Umbilical cord (tissue), 2 donors: Measurements from ENCODE around the gene RPL38. TPM values are rescaled to one million over a fixed set of nuclear protein-coding genes. Genes with fewer than 3 reads are reported as not detected.

ENCODE experiments used
- DNase-seq: peaks from one replicate; pipeline ENCODE4 v3.0.0-alpha.2; 2015; ENCODE audit warnings: low spot score
- total RNA-seq: library from RNA; depleted of rRNA; stranded (reverse); fragments of >200 nt; gene quantifications from one replicate; pipeline ENCODE4 v1.2.3, GENCODE V29; 2014; ENCODE audit warnings: low replicate concordance; ENCODE audit not compliant: insufficient read depth

Gene RPL38
- total RNA-seq, 1 donor from 2014 or later: 1,471 TPM

DNA sequence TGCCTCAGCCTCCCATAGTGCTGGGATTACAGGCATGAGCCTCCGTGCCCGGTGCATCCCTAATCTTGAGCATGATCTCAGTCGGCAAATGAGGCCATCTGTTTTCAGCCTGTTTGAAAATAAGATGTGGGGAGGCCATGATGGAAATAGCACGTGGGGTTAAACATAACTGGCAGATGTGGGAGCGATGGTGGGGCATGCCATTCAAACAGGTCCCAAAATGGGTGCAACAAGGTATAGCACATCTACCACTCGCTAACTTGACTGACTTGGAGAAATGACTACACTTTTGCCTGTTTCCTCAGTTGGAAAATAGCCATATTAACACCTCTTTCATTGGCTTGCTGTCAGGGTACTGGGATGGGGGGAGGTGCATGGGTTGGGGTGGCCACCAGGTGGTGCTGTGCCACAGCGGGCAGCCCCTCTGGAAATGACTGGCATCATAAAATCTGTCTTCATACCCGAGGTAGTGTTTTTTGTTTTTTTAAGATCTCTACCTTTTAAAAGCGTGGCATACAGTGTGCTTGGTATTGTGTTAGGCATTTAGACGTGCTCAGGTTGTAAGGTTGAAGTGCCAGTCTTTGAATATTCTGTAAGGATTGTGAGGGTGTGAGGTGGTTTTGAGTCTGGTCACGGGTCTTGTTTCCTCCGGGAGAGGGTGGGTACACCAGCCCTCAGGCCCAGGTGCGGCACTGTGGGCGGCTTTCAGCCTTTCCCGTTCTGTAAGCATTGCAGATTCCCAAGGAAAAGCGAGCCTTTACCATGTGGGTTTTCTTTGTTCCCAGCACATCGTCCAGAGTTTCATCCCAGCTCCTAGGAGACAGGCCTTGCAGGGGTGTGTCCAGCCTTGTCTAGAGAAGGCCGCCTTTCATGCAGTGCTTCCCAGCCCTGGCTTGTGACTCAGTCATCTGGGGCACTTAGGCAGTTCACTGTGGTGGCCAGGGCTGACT, 7.0 kb downstream of the RPL38 start:
- DNase-seq: peak; percentile 56

DNA sequence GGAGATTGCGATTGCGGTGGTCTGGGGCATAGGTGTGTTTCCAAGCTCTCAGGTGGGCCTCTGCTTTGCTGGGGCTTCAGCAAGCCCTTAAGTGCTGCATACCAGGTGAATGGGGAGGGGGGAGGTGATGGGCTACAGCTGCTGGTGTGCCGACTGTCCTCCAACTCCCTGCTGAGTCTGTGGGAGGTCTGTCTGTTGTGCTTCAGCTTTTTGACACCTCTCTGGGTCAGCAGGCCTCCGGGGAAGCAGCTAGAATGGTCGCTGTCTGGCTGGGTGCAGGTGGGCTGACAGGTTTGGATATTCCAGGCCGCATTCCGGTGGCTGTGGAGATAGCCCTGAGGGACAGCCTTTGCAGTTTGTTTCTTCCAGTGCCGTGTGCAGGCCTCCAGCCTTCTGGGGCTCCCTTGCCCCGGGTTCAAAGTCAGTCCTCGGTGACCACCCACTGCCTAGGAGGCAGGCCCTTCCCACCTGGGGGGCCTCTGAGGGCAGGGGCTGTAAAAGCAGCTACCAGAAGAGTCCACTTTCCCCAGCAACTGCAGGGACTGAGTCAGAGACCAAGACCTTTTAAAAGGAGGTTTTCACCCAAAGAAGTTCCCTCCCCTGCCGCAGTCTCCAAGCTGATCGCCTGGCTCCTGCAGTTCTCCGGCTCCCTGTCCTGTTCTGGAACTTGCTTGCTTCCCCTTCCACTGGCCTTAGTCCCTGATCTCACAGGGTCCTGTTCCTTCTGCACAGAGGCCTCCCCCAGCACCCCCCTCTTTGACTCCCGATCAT, 7.8 kb downstream of the RPL38 start:
- peak; percentile 28 for DNase-seq

DNA sequence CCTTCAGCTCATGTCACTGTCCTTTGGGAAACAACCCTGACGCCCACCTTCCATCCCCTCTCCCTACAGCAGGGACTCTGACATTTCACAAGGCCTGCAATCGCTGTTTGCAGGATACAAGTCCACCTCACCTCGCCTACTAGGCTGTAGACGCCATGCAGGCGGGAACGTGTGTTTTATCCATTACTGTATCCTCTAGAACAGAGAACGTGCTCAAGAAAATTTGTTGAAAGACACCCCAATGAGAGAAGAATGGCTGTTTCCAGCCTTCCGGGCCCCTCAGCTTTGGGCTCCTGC, 8.4 kb downstream of the RPL38 start:
- DNase-seq: no peak

DNA sequence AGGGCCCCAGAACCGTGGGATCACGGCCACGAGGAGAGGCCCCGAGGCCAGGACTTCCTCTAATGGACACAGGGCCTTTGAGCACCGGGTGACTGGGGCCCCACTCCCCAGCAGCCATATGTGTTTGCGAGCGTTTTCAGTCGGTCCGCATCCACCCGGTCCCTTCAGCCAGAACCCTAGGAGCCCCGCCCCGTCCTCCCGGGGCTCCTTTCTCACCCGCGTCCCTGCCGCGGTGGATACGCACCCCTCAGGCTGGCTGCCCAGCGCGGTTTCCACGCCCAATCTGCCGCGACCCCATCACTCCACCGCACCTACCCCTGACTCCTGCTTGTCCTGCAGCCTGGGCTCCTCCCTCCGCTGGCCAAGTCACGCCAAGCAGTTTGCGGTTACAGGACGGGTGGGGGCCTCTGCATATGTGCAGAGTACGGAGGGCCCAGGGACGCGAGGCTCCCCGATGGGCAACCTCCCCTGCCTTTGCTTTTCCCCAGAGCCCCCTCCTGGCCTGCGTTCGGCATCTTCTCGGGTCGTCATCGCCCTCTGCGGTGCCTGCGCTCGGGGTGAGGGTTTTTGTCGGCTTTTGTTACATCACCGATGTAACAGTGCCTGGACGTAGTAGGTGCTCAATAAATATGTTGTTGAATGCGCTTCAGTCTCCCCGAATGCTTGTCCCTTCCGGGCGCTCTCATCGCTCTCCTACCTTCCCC, 8.9 kb downstream of the RPL38 start:
- peak; percentile 36 for DNase-seq

DNA sequence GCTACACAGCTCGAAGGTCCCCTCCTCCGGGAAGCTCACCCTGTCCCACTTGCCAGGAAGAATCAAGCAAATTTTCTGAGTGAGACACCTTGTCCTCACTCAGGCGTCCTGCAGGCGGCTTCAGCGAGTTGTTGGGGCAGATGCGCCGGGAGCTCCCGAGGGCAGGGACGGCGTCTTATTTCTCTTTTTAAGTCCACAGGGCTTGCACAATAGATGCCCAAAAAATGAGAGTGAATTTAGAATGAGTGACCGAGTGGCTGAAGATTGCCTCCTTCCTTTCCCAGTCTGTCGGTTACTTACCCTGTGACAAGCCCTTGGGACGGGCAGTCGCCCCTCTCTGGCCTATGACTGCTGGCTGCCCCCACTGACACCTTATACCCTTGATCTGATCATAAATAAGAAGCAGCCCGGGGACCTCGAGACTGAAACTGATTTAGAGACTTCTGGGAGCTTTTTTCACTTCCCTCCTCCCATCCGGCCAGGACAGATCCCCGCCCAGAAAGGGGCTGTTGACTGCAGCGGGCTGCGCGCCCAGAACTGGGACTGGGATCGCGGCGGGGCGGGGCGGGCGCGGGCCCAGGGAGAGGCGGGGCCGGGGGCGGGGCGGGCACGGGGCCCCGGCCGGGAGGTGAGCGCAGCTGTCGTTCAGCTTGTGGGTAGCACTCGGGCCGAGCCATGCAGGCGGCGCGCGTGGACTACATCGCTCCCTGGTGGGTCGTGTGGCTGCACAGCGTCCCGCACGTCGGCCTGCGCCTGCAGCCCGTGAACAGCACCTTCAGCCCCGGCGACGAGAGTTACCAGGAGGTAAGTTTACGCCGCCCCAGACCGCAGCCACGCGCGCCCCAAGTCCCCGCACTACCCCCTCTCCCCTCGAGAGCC, 9.7 kb downstream of the RPL38 start, which contains the start of gene TTYH2:
TSS of gene TTYH2 (plus strand) at position 659 of the 879 bp plus-strand sequence. CDS start at position 676, 17 bp downstream.
- peak; percentile 96 for DNase-seq

DNA sequence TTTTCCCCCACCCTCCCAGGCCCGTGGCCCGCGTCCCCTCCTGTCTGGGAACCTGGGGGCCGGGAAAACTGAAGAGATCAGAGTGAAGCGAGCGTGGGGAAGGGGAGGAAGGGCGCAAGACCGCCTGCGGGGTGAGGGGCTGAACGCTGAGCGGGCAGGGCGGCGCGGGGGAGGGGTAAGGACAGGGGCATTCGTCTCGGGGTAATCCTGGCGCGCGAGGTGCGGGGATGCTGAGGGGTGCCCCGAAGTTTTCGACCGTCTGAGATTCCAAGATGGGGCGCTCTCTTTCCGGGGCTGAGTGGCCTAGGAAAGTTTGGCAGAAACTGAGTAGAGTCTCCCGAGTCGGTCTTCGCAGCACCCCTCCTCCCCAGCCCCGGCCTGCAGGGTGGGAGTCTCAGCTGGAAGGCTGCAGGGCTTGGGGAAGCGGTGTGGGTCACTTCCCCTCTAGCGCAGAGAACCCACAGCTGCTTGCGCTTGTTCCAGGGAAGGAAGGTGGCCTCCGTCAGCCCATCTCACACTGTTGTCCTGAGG, 10.4 kb downstream of the RPL38 start:
- DNase-seq: peak; percentile 38

DNA sequence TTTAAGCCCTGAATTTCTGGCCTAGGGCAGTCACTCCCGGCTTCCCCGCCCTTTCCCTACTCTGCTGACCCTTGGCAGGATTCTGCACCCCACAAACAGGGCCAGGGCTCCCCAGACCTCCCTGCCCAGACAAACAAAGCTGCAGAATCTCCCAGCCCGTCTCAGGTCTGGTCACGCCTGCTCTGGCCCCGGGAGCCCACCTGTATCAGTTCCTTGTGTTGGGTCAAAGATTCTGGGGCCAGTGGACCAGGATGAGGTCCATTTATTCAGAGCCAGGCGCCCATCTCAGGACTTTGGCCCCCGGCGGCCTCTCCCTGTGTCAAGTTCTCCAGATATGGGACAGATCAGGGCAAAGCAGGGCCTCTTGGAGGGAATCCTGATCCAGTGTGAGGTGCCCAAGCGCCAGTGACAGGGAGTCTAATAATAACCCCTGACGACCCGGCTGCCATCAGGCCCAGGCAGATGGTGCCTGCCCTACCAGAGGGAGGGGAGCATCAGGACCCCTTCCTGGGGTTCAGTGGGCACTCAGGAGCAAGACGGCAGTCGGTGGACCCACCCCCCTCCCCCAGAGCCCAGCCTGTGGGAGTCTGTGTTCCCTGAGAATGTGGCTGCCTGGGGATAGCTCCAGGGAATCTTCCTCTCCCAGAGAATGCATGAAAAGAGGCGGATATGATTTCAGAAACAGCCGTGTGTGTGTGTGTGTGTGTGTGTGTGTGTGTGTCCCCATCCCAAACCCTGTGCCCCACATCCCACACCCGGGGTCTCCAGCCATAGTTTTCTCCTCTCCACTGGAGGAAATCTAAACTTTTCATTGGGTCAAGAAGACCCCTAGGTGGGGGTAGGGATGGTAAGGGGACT, 11.2 kb downstream of the RPL38 start:
- DNase-seq: no peak

DNA sequence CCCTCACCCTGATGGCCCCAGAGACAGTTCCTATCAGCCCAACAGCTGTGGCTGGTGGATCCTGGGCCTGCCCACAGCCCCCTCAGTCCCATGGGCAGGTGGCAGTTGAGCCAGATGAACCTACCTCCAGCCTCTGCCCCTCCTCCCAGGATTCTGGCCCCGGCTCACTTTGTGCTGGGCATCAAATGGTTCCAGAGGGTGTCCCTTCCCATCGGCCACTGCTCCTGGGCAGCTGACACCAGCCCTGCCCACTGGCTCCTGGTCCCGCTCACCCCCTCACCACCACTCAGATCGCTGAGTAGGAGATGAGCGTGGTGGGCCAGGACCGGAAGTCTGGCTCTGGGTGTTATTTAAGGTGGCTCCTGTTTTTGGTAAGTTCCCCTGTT, 11.9 kb downstream of the RPL38 start:
- no peak for DNase-seq

DNA sequence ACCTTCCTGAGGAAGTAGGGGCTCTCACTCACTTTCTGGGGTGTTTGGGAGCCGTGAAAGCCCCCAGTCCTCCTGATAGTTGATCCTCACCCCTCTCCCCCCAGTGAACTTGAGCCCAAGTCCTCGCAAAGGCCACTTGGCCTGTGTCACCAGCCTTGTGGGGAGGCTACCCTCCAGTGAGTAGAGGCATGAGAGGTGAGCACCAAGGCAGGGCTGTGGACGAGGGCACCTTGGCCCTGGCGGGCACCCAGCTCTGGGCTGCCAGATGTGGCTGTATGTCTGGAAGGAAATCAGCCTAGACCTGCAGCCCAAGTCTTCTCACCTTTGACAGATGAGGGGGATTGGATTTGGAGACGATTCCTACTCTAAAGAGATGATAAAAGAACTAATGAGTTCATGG, 13.0 kb downstream of the RPL38 start:
- no peak for DNase-seq

DNA sequence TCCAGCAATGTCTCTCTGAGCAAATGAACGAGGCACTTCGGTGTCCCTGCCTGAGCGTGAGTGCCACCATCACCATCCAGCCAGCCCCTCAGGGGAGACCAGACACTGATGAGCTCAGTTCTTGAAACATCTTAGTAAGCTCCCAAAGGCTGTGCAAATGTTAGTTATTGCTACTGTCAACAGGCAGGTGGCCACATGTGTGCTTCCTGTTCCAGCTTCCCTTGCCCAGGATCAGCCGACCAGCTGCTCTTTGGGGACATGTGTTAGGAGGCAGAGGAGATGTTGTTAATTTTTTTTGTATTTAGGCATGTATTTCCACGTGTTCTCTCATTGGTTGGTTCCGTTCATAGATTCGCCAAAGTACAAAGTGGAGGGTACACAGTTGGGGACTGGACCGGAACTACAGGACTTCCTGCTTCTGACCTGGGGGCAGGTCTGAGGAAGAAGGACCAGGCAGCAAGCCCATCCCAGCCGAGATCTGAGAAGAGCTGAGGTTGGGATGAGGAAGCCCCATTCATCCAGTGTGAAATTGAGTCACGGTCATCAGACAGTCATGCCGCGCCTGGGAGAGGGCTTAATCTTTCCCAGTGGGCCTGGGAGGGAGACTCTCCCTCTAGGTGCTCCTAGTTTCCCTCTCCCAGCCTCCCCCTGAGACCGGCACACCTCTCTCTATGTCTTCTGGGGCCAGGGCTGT, 13.7 kb downstream of the RPL38 start:
- no peak for DNase-seq

DNA sequence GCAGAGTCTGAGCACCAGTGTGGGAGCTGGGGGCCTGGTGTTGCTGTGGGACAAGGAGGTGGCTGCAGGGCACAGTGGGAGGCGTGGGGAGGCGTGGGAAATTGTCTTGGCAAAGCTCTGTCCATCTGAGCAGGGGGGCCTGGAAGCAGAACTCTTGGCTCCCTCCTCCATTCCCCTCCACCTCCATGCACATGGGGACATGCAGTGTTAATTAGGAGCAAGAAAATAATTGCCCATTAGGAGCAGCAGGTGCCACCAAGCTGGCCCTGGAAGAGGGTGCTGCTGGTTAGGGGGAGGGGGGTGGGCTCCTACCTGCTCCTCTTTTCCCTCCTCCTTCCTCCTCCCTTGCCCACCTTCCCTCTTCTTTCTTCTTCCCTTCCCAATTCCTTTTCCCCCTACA, 14.4 kb downstream of the RPL38 start:
- DNase-seq: no peak

DNA sequence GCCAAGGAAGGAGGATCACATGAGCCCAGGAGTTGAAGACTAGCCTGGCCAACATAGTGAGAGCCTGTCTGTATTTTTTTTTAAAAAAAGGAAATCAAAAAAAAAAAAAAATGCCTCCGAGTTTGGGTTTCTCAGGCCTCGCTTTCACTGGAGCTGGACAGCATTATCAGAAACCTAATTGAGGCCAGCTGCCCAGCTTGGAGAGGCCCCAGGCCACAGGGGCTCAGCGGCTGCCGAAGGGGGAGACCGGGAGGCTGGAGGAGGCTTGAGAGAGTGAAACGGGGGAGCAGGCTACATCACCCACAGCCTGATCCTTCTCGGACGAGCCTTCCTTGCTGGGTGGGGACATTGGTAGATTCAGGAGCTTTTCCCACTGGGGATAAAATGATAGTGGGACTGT, 15.0 kb downstream of the RPL38 start:
- peak; percentile 52 for DNase-seq

DNA sequence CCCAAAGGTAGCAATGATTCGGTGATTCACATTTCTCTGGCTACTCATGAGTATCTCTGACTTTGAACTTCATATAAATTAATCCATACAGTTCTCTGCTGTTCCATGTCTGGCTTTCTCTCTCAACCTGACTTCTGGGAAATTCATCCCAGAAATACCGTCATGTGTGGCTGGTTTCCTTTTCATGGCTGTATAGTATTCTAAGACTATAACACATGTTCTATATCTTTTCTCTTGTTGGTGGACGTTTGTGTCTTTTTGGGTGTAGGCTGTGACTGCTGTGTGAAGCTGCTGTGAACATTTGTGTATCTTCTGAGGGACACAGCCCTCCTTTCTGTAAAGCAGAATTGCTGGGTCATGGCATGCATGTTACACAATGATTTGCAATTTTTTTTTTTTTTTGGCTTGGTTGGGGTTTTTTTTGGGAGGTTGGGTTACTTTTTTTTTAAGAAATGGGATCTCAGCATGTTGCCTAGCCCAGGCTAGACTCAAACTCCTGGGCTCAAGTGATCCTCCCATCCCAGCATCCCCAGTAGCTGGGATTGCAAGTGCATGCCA, 16.2 kb downstream of the RPL38 start:
- no peak for DNase-seq

DNA sequence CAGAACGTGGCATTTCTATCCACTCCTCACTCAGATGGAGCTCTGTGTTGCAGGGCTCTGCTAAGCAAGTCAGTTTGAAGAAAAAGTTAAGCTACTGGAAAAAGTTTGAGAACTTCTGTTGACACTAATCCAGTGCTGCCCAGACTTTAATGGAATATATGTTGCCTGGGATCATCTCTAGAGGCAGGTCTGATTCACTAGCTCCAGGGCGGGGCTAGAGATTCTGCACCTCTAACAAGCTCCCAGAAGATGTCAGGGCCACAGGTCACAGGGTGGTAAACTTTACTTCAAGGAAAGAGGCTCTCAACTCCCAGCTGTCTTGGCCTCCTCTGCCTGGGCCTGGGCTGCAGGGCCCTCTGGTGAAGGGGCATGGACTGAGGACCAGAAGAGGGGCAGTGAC, 16.7 kb downstream of the RPL38 start:
- DNase-seq: peak; percentile 88

DNA sequence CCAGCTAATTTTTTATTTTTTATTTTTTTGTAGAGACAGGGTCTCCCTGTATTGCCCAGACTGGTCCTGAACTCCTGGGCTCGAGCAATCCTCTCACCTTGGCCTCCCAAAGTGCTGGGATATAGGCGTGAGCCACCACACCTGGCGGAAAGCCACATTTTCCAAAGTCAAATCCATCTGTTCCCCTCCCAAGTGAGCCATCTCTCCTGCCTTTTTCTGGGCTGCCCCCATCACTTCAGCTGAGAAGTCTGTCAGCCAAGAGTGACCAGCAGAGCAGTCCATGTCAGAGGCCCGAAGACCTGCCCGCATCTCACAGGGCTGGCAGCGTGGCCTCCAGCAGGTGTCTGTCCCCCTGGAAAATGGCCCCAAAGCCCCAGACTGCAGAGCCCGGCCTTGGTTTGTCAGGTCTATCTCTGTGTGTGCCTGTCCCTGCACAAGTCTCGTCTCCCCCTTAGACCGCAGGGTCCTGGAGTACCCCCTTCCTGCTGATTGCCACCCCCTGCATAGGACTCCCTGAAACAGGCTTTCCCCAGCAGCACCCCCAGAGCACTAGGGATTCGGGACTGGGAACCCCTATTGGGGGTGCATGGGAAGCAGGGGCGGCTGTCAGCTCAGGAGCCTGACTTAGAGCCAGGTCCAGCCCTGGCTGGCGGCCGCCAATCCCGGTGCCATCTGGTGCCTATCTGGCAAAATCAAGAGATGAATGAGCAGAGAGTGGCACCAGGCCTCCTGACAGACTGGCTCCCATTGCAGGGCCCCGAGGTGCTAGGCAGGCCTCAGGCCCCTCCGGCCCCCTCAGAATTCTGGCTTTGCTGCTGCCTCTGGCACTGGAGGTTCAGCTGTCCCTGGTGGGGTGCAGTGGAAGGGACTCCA, 17.7 kb downstream of the RPL38 start:
- no peak for DNase-seq

DNA sequence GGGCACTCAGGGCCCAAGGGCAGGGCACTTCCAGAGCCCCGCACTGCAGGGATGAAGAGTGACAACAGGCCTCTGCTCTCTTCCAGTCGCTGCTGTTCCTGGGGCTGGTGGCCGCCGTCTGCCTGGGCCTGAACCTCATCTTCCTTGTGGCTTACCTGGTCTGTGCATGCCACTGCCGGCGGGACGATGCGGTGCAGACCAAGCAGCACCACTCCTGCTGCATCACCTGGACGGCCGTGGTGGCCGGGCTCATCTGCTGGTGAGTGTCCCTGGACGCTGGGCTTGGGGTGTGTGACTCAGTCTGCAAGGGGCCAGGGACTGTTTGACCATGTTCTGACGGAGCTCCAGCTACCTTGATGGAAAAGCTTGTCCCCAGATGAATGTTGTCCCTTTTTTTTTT, 18.9 kb downstream of the RPL38 start:
- DNase-seq: no peak

DNA sequence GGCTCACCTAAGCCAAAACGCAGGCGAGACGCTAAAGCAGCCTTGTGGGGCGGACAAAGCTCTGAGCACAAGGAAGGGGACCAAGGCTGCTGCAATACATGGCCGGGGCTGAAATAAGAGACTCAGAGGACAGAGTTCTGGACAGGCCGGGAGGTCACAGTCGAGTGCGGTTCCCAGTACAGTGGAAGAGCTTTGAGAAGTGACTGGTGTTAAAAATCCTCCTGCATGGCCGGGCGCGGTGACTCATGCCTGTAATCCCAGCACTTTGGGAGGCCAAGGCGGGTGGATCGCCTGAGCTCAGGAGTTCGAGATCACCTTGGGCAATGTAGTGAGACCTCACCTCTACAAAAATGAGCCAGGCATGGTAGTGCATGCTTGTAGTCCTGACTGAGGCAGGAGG, 20.4 kb downstream of the RPL38 start:
- DNase-seq: no peak
